ENCODE data around the gene PLTP. TPM values are rescaled to one million over a fixed set of nuclear protein-coding genes. Genes with fewer than 3 reads are reported as not detected.

PLTP gene
- total RNA-seq, 1 experiment from 2014 or later, result 17.7 TPM

- CTCF ChIA-PET, result no interaction called here
- no peak for TF ChIP-seq CTCF (IDR thresholded peaks at IDR 0.05)
- TF ChIP-seq TCF7L2 (IDR thresholded peaks at IDR 0.05; ENCODE audit: low read depth, low read length), result no peak
- TF ChIP-seq SIN3A (IDR thresholded peaks at IDR 0.05; ENCODE audit: borderline replicate concordance, insufficient read depth, low read depth, low read length), result no peak
- TF ChIP-seq REST (IDR thresholded peaks at IDR 0.05; ENCODE audit: insufficient read depth in 1 of 2, low read depth in 2 of 2, low read length in 1 of 2), result no peak
- TF ChIP-seq POLR2AphosphoS5 (IDR thresholded peaks at IDR 0.05; ENCODE audit: low read depth, low read length), result no peak
- Histone ChIP-seq H3K27ac (ENCODE audit: low read length) (no peak overlapping the region), H3K9me3 (ENCODE audit: control insufficient read depth, insufficient read depth, low read depth, low read length) (no peaks in the 10 kb centered on the region), H3K4me1 (ENCODE audit: control insufficient read depth, insufficient read depth, low read length) (no peaks in the 10 kb centered on the region), H3K4me3 (ENCODE audit: low read depth in 2 of 2, low read length in 2 of 2) (no peak overlapping the region), H3K36me3 (ENCODE audit: control insufficient read depth, insufficient read depth, low read length) (peaks cover 4% of the 10 kb centered on the region), H3K27me3 (ENCODE audit: control insufficient read depth, insufficient read depth, low read length) (no peaks in the 10 kb centered on the region)
- BruUV-seq (replicated peaks), result no TSS peak
- DNase-seq (ENCODE audit: low read depth, low spot score) (no peak), ATAC-seq (no peak)
- POLR2A ChIA-PET, result no interaction called here
- intact Hi-C loops (cut with micrococcal nuclease; ENCODE audit: unreplicated experiment), result no loop called here
- in situ Hi-C loops (cut with HindIII; ENCODE audit: low pct_unique_long_range_greater_than_20kb, low sequenced_read_pairs), result no loop called here
Observed at GRCh38 chr20:45951925-45952834, 40.2 kb upstream of the PLTP start.

GRCh38 chr20:45950330-45950646, 38.3 kb upstream of the PLTP start:
- H3K4me1 ChIP-seq (ENCODE audit: control insufficient read depth, insufficient read depth, low read length), result no peaks in the 10 kb centered on the region
- intact Hi-C loops (cut with micrococcal nuclease; ENCODE audit: unreplicated experiment), result no loop called here
- peaks cover 5% of the 10 kb centered on the region for H3K36me3 ChIP-seq (ENCODE audit: control insufficient read depth, insufficient read depth, low read length)
- in situ Hi-C loops (cut with HindIII; ENCODE audit: low pct_unique_long_range_greater_than_20kb, low sequenced_read_pairs), result no loop called here
- DNase-seq (ENCODE audit: low read depth, low spot score), result no peak
- H3K9me3 ChIP-seq (ENCODE audit: control insufficient read depth, insufficient read depth, low read depth, low read length), result no peaks in the 10 kb centered on the region
- no peak for TF ChIP-seq REST (IDR thresholded peaks at IDR 0.05; ENCODE audit: insufficient read depth in 1 of 2, low read depth in 2 of 2, low read length in 1 of 2)
- no peak for TF ChIP-seq TCF7L2 (IDR thresholded peaks at IDR 0.05; ENCODE audit: low read depth, low read length)
- TF ChIP-seq POLR2AphosphoS5 (IDR thresholded peaks at IDR 0.05; ENCODE audit: low read depth, low read length), result no peak
- TF ChIP-seq CTCF (IDR thresholded peaks at IDR 0.05), result no peak
- no peak for TF ChIP-seq SIN3A (IDR thresholded peaks at IDR 0.05; ENCODE audit: borderline replicate concordance, insufficient read depth, low read depth, low read length)
- H3K4me3 ChIP-seq (ENCODE audit: low read depth in 2 of 2, low read length in 2 of 2), result no peak overlapping the region
- H3K27ac ChIP-seq (ENCODE audit: low read length), result no peak overlapping the region
- ChIA-PET POLR2A (interaction anchor here (0.7 kb wide), 1 partner anchor 15 kb away, joined by 3 read pairs; the partner anchor contains the start of gene PCIF1), CTCF (no interaction called here)
- BruUV-seq (replicated peaks), result no TSS peak
- ATAC-seq, result no peak
- no peaks in the 10 kb centered on the region for H3K27me3 ChIP-seq (ENCODE audit: control insufficient read depth, insufficient read depth, low read length)

Measured in Panc1 (cell line).